NCI-H2081 treated with DMSO at 0.1 percent for 48 hours (cell line): ENCODE results near the gene SPRYD4.
"Not testable (repeated sequence)": the region's sequence is repeated elsewhere in the genome, so short reads cannot be mapped to it uniquely, and the experiment has no call there.

ENCODE experiments used
- DNase-seq: peaks from one replicate; lab custom pipeline; 2025; lab: John Stamatoyannopoulos, UW

The SPRYD4 gene

DNA sequence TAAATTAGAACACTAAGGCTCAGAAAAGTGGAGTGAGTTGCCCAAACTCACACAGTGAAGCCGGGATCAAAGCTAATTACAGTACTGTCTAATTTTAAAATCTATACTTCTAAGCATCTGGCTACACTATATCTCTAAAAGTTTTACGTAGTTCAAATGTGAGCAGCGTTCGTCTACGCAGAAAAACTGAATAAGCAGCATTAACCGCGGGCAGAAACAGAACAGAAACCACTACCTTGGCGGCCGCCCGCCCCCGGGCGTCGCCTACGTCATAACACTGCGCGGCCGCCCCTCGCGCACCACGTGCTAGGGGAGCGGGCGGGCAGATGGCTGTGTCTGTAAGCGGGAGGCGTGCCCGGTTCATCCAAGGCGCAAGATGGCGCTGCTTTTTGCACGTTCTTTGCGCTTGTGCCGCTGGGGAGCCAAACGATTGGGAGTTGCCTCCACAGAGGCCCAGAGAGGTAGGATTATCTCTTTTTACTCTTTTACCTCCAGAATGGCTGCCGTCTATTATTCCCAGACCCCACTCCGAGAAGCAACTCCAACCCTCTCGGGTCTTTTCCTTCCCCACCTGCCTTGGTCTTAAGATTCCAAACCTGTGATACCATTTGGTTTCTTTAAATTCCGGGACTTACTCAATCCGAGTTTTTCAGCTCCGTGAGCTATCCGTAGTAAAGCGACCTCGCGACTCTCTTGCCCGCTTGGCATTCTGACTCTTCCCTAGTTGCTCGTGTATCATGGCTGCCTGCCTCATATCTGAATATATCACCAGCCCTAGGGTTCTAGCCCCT, at the start of gene SPRYD4:
Gene SPRYD4 (plus strand): TSS at position 363 of the 791 bp plus-strand sequence. CDS start 14 bp downstream, at position 377.
- peak; percentile 42 for DNase-seq

DNA sequence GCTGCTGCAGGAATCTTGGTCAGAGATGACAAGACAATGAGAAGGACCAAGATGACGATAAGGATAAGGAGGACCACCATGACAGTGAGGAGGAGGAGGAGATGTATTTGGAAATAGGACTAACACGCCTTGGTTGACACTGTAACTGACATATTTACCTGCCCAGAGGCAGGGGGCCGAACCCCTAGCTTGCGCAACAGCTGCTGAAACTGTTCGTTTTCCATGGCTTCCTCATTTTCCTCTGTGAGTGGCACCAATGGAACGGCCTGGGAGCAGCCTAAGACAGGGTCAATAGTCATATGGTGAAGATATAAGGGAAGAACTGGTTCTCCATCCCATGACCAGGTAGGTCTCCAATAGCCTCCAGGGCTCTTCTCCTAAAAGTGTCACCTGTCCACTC, 48.0 kb upstream of the SPRYD4 start:
- DNase-seq, result no peak

DNA sequence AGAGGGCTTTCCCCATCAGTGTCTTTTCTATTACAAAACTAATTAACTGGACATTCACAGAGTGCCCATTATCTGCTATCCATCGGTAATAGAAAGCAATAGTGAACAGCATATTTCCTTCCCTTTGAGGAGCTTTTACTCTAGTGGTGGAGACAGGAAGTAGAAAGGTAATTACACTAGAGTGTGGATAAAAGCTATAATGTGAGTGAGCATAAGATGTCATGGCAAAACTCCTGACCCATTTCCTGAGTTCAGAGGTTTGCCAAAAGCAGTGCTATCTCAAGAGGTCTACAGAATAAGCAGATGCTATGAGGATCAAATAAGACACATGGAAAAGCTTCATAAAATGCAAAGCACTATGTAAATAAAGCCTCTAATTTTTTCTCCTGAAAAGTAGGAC, 43.2 kb upstream of the SPRYD4 start:
- no peak for DNase-seq

DNA sequence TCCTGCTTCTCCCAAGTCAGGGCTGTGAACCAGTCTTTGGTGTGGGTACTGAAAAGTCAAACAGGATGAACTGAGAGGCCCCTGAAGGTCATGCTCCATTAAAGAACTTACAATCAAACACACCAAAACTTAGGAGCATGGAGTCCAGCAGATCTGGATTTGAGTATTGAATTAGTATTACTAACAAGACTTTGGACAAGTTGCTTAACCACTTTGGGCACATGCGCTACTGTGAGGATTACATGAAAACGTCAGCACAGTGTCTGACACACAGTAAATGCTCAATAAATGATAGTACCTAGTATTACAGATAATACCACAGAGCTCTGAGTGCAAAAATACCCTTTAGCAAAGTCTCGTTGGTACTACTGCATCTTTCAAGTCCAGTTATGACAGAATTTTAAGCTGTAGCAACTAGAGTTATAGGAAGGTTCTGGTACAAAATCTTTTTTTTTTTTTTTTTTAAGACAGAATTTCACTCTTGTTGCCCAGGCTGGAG, 42.4 kb upstream of the SPRYD4 start:
- no peak for DNase-seq

DNA sequence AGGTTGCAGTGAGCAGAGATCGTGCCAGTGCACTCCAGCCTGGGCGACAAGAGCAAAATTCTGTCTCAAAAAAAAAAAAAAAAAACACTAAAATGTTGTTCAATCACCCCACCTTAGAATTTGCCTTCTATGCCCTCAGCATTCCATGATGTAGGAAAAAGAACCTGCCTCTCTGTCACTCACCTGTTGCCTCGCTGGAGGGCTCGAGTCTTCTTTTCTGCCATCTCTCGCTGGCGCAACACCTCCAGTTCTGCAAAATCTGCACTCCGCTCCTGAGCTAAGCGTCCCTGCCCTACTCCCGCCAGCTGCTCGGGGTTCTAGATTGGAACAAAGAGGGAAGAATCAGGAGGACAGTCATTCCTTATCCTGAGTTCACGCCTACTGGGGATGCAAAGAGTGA, 37.1 kb upstream of the SPRYD4 start:
- DNase-seq, result no peak

DNA sequence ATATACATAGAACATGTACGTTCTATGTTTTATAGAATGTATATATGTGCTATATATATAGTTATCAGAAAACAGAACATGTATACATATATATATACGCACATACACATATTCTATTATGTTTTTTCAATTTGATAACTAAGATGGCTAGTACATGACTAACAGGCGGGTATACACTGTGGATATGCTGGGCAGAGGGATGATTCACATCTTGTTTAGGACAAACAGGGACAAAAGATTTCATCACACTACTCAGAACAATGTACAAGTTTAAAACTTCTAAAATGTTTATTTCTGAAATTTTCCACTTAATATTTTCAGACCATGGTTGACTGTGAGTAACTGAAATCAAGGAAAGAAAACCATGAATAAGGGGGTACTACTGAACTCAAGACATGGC, 36.5 kb upstream of the SPRYD4 start:
- no peak for DNase-seq

DNA sequence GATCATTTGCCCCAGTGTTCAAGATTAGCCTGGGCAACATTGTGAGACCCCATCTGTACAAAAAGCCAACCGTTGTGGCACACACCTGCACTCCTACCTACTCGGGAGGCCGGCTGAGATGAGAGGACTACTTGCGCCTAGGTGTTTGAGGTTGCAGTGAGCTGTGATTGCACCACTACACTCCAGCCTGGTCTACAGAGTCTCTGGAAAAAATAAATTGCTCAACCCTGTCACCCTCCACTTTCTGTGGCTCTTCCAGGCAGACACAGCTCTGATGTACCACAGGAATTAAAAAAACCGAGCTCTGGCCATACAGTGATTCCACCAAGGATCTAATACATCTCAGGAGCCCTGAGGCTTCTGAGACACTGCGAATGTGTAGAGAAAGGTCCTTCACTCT, 33.5 kb upstream of the SPRYD4 start:
- no peak for DNase-seq

DNA sequence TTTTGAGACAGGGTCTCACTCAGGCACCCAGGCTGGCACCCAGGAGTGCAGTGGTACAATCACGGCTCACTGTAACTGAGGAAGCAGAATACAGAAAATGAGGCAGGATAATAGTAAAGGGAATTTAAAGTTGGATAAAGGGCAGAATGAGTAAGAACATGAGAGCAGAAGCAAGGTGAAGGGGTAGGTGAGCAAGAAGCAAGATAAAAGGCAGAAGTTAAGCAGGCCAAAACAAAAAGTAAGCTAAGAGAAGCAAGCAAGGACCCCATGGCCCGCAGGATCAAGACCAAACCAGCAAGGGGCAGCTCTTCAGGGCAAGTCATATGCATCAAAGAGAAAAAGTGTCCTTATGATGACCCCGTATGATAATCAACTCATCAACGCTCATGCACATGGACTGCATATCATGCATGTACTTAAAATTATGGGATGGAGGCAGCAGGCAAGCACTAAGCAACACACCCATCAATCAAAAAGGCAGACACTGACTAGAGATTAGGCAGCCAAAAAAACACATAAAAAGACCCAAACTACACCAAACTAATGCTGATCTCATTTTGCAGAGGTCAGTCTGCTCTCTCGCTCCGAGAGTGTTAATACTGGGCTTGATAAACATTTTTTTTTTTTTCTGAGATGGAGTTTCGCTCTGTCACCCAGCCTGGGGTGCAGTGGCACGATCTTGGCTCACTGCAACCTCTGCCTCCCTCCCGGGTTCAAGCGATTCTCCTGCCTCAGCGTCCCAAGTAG, 30.8 kb upstream of the SPRYD4 start:
- no peak for DNase-seq

DNA sequence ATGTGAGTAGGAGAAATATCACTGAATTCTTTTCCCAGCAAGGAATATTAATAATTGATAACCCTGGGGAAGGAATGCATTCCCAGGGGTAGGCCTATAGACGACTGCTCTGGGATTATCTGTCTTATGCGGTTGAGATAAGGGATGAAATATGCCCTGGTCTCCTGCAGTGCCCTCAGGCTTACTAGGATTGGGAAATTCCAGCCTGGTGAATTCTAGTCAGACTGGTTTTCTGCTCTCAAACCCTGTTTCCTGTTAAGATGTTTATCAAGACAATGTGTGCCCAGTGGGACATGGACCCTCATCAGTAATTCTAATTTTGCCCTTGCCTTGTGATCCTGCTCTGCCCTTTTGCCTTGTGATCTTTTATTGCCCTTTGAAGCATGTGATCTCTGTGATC, 25.2 kb upstream of the SPRYD4 start:
- not testable (repeated sequence) for DNase-seq

DNA sequence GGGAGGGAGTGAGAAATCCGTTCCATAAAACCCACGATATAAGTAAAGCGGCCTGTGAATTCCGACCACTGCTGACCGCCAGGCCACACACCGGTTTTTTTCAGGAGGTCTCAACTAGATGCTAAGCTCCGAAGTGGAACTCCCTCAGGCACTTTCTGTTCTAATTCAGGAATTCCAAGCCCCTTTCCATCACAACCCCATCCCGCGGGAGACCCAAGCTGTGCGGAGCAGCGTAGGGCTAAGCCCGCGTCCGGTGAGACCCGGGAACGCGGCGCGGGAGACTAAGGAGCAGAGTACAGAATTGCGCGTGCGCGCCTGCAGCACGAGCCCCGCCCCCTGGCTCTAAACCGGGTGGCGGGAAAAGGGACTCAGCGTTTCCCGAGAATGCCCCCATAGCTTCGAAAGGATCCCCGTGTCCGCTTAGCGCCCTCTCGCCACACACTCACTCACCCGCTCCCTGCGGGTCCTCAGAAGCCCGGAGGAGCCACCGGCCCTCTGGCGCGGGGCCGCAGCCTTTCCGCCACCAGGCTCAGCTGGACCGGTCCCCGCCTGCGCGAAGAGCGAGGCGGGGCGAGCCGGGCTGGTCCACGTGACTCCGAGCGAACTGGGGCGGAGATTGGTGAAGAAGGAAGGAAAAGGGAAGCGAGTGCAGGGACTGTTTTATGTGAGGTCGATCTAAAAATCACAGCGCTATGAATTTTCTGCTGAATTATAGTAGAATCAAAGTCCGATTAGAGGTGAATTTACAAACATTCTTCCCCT, 19.3 kb upstream of the SPRYD4 start, which contains the start of gene TIMELESS:
Gene TIMELESS (minus strand): TSS at position 567 of the 762 bp plus-strand sequence. CDS start 15,256 bp downstream, outside the sequence.
- DNase-seq, result peak; percentile 64

DNA sequence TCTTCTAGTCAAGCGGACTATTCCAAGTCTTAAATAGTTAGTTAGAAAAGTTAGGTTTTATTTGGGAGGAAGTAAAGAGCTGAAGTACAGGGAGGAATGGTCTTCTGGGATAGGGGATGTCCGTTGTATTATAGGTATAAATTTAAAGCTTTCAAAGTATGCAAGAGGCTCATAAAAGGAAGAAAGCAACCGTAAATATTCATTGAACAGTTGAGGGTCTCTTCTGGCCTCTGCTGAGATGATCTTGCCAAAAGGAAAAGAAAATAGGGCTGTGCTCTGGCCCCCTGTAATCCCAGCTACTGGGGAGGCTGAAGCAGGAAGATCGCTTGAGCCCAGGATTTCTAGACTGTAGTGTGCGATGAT, 18.8 kb upstream of the SPRYD4 start:
- no peak for DNase-seq

DNA sequence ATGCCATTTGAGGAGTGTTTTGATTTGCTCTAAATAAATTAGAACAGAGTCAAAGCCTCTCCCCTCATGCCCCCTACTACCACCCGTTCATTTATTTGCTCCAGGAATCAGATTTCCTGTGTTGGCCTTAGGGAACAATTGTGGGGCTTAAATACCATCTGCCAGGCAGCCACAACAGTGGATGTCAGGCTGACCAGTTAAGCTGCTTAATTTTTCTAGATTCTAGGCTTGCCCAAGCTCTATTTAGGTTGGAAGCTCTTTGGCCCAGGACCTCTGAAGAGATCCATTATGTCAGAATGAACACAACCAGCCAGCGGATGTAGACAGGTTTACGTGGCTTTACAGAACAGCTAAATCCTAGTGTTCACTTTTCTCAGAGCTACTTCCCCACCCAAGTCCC, 18.1 kb upstream of the SPRYD4 start:
- DNase-seq, result no peak

DNA sequence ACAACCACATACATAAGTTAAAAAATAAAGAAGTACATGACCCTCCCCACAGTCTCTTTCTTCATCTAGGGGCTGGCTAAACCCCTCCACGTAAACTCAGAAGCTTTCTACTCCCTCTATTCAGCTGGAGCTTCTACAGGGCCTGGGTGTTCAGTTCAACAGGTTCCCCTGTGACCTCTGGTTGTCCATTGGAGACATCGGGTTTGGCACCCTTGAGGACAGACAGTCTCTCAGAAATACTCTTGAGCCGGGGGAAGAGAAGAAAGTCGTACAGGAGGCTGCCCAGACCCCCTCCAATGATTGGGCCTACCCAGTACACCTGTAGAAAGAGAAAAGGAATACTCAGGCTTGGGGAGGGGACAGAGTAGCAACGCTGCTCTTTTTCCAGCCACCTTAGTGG, 17.2 kb upstream of the SPRYD4 start:
- no peak for DNase-seq

DNA sequence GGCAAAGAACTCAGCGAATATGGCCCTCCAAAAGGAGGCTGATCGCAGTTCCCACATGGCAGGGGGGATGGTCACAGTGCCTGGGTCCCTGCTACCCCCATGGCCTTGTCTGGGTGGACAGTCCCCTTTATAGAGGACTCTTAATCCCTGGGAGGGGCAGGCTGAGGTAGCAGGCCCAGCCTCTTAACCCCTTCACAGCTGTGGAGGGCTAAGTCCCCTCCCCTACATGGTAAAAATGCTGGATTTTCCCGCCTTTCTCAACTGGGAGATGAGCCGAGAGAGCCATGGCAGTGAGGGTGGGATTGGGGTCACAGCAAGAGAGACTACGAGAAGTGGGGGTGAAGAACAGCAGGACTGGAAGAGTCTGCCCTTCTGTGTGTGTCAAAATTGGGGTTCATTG, 13.8 kb upstream of the SPRYD4 start, which contains the start of gene MIP:
Gene MIP (minus strand): TSS at position 101 of the 400 bp plus-strand sequence. CDS start 44 bp downstream, at position 57.
- no peak for DNase-seq

DNA sequence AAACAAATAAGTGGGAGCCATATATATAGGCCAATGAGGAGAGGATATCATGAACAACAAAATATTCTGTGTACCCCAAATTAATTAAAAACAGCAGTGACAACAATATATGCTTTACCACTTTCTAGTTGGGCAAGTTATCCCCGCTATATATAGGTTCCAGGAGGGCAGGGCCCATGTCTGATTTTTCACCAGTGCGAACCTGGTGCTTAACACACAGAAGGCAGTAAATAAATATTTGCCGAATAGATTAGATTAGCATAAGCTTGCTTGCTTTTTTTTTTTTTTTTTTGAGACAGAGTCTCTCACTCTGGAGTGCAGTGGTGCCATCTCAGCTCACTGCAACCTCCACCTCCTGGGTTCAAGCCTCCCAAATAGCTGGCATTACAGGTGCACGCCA, 10.6 kb upstream of the SPRYD4 start:
- DNase-seq, result no peak

DNA sequence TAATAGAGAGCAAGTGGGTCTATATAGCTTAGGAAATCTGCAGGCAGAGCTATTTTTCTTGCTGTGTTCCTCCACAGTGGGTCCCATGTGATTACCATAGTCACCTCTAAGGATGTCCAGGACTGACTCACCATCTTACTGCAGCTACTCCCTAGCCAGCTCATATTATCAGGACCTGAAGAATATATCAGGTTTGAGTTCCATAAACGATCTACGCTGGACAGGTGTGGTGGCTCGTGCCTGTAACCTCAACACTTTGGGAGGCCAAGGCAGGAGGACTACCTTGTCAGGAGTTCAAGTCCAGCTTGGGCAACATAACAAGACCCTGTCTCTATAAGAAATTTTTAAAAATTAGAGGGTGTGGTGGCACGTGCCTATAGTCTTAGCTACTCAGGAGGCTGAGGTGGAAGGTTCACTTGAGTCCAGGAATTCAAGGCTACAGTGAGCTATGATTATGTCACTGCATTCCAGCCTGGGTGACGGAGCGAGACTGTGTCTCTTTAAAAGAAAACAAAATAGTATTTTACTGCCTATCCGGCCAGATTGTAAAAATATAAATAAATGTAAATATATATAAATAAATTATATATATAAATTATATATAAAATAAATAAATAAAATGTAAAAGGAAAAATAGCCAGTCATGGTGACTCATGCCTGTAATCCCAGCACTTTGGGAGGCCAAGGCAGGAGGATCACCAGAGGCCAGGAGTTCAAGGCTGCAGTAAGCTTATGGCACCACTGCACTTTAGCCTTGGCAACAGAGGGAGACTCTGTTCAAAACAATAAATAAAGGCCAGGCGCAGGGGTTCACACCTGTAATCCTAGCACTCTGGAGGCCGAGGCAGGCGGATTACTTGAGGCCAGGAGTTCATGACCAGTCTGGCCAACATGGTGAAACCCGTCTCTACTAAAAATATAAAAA, 6.9 kb upstream of the SPRYD4 start:
- DNase-seq, result no peak

DNA sequence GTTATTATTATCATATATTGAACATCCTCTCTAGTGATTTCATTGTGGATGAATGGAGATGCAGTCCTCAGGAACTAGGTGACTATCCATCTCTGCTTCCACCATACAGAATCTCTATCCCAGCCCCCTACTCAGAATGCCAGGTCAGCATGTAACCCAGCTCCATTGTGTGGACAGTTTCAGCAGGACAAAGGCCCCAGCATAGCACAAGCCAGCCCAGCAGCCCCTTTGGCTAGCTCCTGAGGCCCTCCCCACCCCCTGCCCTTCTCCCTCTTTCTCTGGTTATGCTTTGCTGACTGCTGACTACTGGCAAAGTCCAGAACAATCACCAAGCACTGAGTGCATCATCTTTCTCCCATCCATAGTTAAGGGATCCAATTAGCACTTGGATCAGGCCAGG, 5.8 kb upstream of the SPRYD4 start:
- DNase-seq, result no peak

DNA sequence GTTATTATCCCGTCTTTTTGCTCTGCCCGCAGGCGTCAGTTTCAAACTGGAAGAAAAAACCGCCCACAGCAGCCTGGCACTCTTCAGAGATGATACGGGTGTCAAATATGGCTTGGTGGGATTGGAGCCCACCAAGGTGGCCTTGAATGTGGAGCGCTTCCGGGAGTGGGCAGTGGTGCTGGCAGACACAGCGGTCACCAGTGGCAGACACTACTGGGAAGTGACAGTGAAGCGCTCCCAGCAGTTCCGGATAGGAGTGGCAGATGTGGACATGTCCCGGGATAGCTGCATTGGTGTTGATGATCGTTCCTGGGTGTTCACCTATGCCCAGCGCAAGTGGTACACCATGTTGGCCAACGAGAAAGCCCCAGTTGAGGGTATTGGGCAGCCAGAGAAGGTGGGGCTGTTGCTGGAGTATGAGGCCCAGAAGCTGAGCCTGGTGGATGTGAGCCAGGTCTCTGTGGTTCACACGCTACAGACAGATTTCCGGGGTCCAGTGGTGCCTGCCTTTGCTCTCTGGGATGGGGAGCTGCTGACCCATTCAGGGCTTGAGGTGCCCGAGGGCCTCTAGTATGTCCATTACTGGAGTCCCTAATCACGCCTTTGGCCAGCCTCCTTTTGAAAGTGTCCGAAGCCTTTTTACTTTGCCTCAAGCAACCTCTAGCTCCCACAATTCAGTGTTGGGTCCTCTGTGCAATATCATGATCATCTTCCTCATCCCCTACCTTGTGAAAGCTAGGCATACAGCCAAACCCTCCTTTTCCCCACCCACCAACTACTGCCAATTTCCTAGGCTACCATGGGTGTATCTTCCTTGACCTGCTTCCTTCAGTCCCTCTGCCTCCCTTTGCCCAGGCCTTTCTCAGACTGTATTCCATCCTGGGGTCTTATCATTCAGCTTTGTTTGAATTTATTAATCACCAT, 891 bp downstream of the SPRYD4 start:
- DNase-seq, result no peak

DNA sequence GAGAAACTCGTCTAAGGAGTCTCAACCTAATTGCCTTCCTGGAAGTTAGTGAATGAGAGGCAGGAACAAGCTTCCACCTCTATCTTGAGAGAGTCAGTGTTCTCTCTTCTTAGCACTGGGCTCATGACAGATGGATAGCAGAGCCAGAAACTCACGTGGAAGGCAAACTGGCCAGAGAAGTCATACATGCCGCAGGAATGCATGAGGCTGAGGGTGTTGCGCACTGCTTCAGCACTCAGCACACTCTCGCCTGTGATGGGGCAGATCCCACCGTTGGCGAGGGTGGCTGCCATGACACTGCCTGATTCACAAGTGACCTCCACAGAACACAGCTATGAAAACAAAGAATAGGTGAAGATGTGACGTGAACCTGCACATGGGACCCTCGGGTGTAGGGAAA, 6.0 kb downstream of the SPRYD4 start:
- no peak for DNase-seq

DNA sequence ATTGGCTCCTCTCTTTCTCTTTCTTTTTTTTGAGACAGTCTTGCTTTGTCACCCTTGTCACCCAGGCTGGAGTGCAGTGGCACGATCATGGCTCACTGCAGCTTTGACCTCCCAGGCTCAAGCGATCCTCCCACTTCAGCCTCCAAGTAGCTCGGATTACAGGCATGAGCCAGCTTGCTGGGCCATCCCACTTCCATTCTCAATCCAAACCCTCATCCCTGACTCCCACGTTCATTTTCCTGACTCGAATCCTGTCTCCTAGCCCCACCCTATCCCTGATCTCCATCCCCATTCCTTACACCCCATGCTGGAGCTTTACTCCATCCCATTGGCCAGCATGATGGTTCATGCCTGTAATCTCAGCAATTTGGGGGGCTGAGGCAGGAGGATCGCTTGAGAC, 7.8 kb downstream of the SPRYD4 start:
- DNase-seq, result no peak
